GM23338 (cell line): Measurements from ENCODE around the gene MBNL3. TPM values are rescaled to one million over a fixed set of nuclear protein-coding genes. Genes with fewer than 3 reads are reported as not detected.

Experiments
- ATAC-seq: fragments of 200-7000 bp; cut with Tn5 transposase; 3 replicates; pipeline ENCODE4 v1.9.1; 2020
- DNase-seq: peaks from one replicate; pipeline ENCODE4 v3.0.0-alpha.2; 2015; ENCODE audit warnings: low spot score
- H2AFZ ChIP-seq: fragments of 200-600 bp; sonication (generic); 2 replicates; pipeline ENCODE4 v1.8.0; 2016; ENCODE audit warnings: antibody characterized with exemption, mild to moderate bottlenecking, moderate library complexity
- H3F3A ChIP-seq: fragments of 200-600 bp; sonication (generic); replicated peaks from 2 replicates; pipeline ENCODE4 v1.8.0; 2017; ENCODE audit warnings: antibody characterized with exemption, mixed run types, low read depth
- H3K27ac ChIP-seq: fragments of 200-600 bp; sonication (generic); 2 replicates; pipeline ENCODE4 v1.6.1; 2016; ENCODE audit warnings: low read depth
- H3K27me3 ChIP-seq: fragments of 200-600 bp; sonication (generic); 2 replicates; pipeline ENCODE4 v1.8.0; 2016; ENCODE audit warnings: mild to moderate bottlenecking, mixed run types, moderate library complexity; ENCODE audit not compliant: insufficient read depth
- H3K36me3 ChIP-seq: fragments of 200-600 bp; sonication (generic); 2 replicates; pipeline ENCODE4 v1.8.0; 2016; ENCODE audit warnings: mild to moderate bottlenecking; ENCODE audit not compliant: insufficient read depth
- H3K4me1 ChIP-seq: fragments of 200-600 bp; sonication (generic); 2 replicates; pipeline ENCODE4 v1.8.0; 2016; ENCODE audit warnings: mild to moderate bottlenecking, moderate library complexity; ENCODE audit not compliant: insufficient read depth
- H3K4me2 ChIP-seq: fragments of 200-600 bp; sonication (generic); 2 replicates; pipeline ENCODE4 v1.7.1; 2017; ENCODE audit warnings: mixed run types
- H3K4me3 ChIP-seq: fragments of 200-600 bp; sonication (generic); 2 replicates; pipeline ENCODE4 v1.6.1; 2016; ENCODE audit warnings: mixed run types
- H3K79me2 ChIP-seq: fragments of 200-600 bp; sonication (generic); replicated peaks from 2 replicates; pipeline ENCODE4 v1.8.0; 2017; ENCODE audit warnings: mild to moderate bottlenecking; ENCODE audit not compliant: insufficient read depth
- H3K9me2 ChIP-seq: fragments of 200-600 bp; sonication (generic); 2 replicates; pipeline ENCODE4 v1.8.0; 2017; ENCODE audit not compliant: insufficient read depth
- H4K20me1 ChIP-seq: fragments of 200-600 bp; sonication (generic); replicated peaks from 2 replicates; pipeline ENCODE4 v1.8.0; 2017; ENCODE audit warnings: mild to moderate bottlenecking; ENCODE audit not compliant: insufficient read depth
- H3K27ac Mint-ChIP-seq: 2 replicates; pipeline ENCODE4 v1.8.0; 2020; ENCODE audit warnings: inconsistent platforms, mild to moderate bottlenecking, moderate library complexity, mixed read lengths
- H3K27me3 Mint-ChIP-seq: 3 replicates; pipeline ENCODE4 v1.8.0; 2022; ENCODE audit warnings: low read depth, mild to moderate bottlenecking, moderate library complexity, mixed read lengths, inconsistent platforms; ENCODE audit not compliant: insufficient read depth, poor library complexity
- H3K36me3 Mint-ChIP-seq: 3 replicates; pipeline ENCODE4 v1.8.0; 2021; ENCODE audit warnings: low read depth, mild to moderate bottlenecking, inconsistent platforms, moderate library complexity, mixed read lengths
- H3K4me1 Mint-ChIP-seq: 3 replicates; pipeline ENCODE4 v1.8.0; 2020; ENCODE audit warnings: mild to moderate bottlenecking, inconsistent platforms, mixed read lengths
- H3K4me3 Mint-ChIP-seq: 3 replicates; pipeline ENCODE4 v1.8.0; 2021; ENCODE audit warnings: moderate library complexity, mild to moderate bottlenecking, inconsistent platforms, mixed read lengths
- H3K9me3 Mint-ChIP-seq: 3 replicates; pipeline ENCODE4 v1.8.0; 2020; ENCODE audit warnings: moderate library complexity, mild to moderate bottlenecking, inconsistent platforms, mixed read lengths
- CREB1 ChIP-seq: fragments of 250-450 bp; sonication (Bioruptor Pico); IDR thresholded peaks from 2 replicates; pipeline ENCODE4 v1.5.0; 2020; ENCODE audit warnings: low read depth, mild to moderate bottlenecking, moderate library complexity
- ETS1 ChIP-seq: IDR thresholded peaks from 2 replicates; pipeline ENCODE4 v1.6.1; 2016; ENCODE audit warnings: antibody characterized with exemption
- EZH2phosphoT487 ChIP-seq: fragments of 200-600 bp; sonication (generic); IDR thresholded peaks from one replicate; pipeline ENCODE4 v1.8.1; 2018; ENCODE audit warnings: antibody characterized with exemption; ENCODE audit not compliant: unreplicated experiment
- JUNB ChIP-seq: IDR thresholded peaks from one replicate; pipeline ENCODE4 v1.6.1; 2016; ENCODE audit warnings: antibody characterized with exemption; ENCODE audit not compliant: unreplicated experiment
- NANOG ChIP-seq: IDR thresholded peaks from 2 replicates; pipeline ENCODE4 v1.6.1; 2016; ENCODE audit warnings: antibody characterized with exemption, borderline replicate concordance
- POLR2AphosphoS5 ChIP-seq: IDR thresholded peaks from 2 replicates; pipeline ENCODE4 v1.6.1; 2016; ENCODE audit warnings: antibody characterized with exemption, low read depth
- REST ChIP-seq: IDR thresholded peaks from one replicate; pipeline ENCODE4 v1.6.1; 2018; ENCODE audit warnings: antibody characterized with exemption; ENCODE audit not compliant: unreplicated experiment
- STAT1 ChIP-seq: IDR thresholded peaks from one replicate; pipeline ENCODE4 v1.6.1; 2016; ENCODE audit warnings: antibody characterized with exemption; ENCODE audit not compliant: unreplicated experiment
- ZNF114 ChIP-seq: fragments of 250-450 bp; sonication (Bioruptor Pico); IDR thresholded peaks from 2 replicates; pipeline ENCODE4 v1.5.0; 2020; ENCODE audit warnings: mild to moderate bottlenecking, moderate library complexity
- ZNF331 ChIP-seq: fragments of 250-450 bp; sonication (Bioruptor Pico); IDR thresholded peaks from 2 replicates; pipeline ENCODE4 v1.5.0; 2020; ENCODE audit warnings: low read depth, mild to moderate bottlenecking, moderate library complexity
- ZNF462 ChIP-seq: fragments of 250-450 bp; sonication (Bioruptor Pico); IDR thresholded peaks from 2 replicates; pipeline ENCODE4 v1.5.0; 2020; ENCODE audit warnings: mild to moderate bottlenecking, moderate library complexity
- polyA plus RNA-seq: library from polyadenylated mRNA; unstranded; fragments of >200 nt; fragmentation: Nextera tagmentation; extraction: Ambion mirVana; gene quantifications from 2 replicates; pipeline ENCODE4 v1.2.1, GENCODE V29; 2016
- total RNA-seq: library from RNA; depleted of rRNA; stranded (reverse); fragments of >200 nt; shearing (Covaris generic); gene quantifications from 2 replicates; pipeline ENCODE4 v1.2.3, GENCODE V29; 2014
- TF ChIP-seq, protein P1 (sequence below), 2 experiments: fragments of 200-600 bp in 1 of 2; sonication (generic) in 1 of 2; conservative IDR thresholded peaks; 2 replicates each; pipeline versions ENCODE4 v1.5.1 to v1.6.1; 2016 to 2017; ENCODE audit warnings: antibody characterized with exemption in 2 of 2, low read depth in 2 of 2, mild to moderate bottlenecking in 2 of 2, moderate library complexity in 1 of 2

The MBNL3 gene
- total and polyA plus RNA-seq, 2 experiments from 2014 or later, result 2.3 to 2.4 TPM

GRCh38 chrX:132395026-132395425, 93.8 kb downstream of the MBNL3 start:
- ATAC-seq, result no peak
- no peak overlapping the region for H3K27ac Mint-ChIP-seq

More at GRCh38 chrX:132395026-132395425, 93.8 kb downstream of the MBNL3 start:
- Mint-ChIP-seq H3K36me3 (no peaks in the 10 kb centered on the region), H3K27me3 (no peaks in the 10 kb centered on the region), H3K9me3 (no peaks in the 10 kb centered on the region), H3K4me3 (no peak overlapping the region), H3K4me1 (no peaks in the 10 kb centered on the region)
- Histone ChIP-seq H3K4me1 (no peaks in the 10 kb centered on the region), H3K4me3 (no peak overlapping the region), H3K79me2 (no peaks in the 10 kb centered on the region), H4K20me1 (no peaks in the 10 kb centered on the region), H2AFZ (no peak overlapping the region), H3F3A (no peaks in the 10 kb centered on the region), H3K27ac (no peak overlapping the region), H3K27me3 (no peaks in the 10 kb centered on the region), H3K9me2 (no peaks in the 10 kb centered on the region), H3K36me3 (no peaks in the 10 kb centered on the region), H3K4me2 (no peak overlapping the region)
- DNase-seq, result no peak
- TF ChIP-seq ETS1, result no peak
- TF ChIP-seq ZNF462 (CRISPR knock-in tag), result no peak
- no peak for TF ChIP-seq STAT1
- TF ChIP-seq, protein P1, sequence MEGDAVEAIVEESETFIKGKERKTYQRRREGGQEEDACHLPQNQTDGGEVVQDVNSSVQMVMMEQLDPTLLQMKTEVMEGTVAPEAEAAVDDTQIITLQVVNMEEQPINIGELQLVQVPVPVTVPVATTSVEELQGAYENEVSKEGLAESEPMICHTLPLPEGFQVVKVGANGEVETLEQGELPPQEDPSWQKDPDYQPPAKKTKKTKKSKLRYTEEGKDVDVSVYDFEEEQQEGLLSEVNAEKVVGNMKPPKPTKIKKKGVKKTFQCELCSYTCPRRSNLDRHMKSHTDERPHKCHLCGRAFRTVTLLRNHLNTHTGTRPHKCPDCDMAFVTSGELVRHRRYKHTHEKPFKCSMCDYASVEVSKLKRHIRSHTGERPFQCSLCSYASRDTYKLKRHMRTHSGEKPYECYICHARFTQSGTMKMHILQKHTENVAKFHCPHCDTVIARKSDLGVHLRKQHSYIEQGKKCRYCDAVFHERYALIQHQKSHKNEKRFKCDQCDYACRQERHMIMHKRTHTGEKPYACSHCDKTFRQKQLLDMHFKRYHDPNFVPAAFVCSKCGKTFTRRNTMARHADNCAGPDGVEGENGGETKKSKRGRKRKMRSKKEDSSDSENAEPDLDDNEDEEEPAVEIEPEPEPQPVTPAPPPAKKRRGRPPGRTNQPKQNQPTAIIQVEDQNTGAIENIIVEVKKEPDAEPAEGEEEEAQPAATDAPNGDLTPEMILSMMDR (conservative IDR thresholded peaks at IDR 0.05; ENCODE audit: low read depth in 2 of 2), result no peak
- TF ChIP-seq JUNB, result no peak
- no peak for TF ChIP-seq ZNF114
- no peak for TF ChIP-seq CREB1 (CRISPR knock-in tag)
- no peak for TF ChIP-seq EZH2phosphoT487
- TF ChIP-seq NANOG, result no peak
- TF ChIP-seq ZNF331, result no peak
- TF ChIP-seq POLR2AphosphoS5, result no peak
- TF ChIP-seq REST, result no peak
